GM18505 (cell line): ENCODE measurements around the gene VWA5B1.

ENCODE experiments used
- ATAC-seq: cut with Tn5 transposase; IDR thresholded peaks from one replicate; pipeline ENCODE4 v1.9.1; 2021; ENCODE audit not compliant: unreplicated experiment
- POLR2A ChIP-seq: IDR thresholded peaks from 4 replicates; pipeline ENCODE4 v1.6.1; 2011; ENCODE audit warnings: borderline replicate concordance; ENCODE audit not compliant: insufficient read depth, insufficient read length; ENCODE audit errors: extremely low read depth

Gene VWA5B1

DNA sequence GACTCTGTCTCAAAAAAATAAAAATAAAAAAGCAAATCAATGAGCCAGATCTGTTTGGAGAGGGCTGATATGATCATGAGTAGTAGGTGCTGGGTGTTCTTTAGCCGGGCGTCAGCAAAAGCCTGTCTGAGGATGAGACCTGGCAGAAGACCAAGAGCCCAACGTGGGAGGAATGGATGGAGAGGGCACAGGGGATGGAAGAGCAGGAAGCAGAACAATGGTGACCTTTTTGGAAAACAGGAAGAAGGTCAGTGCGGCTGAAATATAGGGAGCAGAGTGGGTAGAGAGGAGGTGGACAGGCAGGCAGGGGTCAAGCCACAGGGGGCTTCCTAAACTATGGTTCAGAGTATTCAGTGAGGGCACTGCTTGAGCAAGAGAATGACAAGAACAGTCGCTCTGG, 30.9 kb downstream of the VWA5B1 start:
- no peak for ATAC-seq
- TF ChIP-seq POLR2A = no peak

DNA sequence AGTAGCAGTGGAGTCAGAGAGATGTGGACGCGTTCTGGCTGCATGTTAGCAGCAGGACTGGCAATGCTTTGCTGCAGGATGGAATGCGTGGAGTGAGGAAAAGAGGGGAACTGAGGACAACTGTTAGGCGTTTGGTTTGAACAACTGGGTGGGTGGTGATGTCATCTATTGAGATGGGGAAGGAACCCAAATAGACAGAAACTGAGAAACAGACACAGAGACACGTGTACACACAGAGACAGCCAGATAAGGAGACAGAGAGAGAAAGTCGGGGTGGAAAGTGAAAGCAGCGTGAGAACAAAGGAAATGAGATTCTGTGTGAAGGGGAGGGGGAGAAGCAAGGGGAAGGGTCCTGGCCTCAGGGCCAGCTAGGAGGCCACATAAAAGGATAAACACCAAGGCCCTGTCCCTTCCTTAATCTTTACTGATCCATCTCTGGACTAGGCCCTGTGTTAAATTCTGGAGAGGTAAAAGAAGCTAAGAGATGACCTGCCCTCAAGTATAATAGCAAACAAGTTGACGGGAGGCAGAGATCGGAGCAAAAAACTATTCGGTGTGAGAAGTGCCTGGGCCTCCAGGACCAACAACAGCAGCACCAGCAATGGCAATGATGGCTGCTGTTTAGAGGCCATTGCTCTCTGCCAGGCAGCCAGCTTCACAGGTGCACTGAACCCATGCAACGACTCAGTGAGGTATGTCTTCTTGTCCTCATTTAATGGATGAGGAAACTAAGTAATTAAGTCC, 31.6 kb downstream of the VWA5B1 start:
- ATAC-seq = peak; percentile 84
- TF ChIP-seq POLR2A = no peak

DNA sequence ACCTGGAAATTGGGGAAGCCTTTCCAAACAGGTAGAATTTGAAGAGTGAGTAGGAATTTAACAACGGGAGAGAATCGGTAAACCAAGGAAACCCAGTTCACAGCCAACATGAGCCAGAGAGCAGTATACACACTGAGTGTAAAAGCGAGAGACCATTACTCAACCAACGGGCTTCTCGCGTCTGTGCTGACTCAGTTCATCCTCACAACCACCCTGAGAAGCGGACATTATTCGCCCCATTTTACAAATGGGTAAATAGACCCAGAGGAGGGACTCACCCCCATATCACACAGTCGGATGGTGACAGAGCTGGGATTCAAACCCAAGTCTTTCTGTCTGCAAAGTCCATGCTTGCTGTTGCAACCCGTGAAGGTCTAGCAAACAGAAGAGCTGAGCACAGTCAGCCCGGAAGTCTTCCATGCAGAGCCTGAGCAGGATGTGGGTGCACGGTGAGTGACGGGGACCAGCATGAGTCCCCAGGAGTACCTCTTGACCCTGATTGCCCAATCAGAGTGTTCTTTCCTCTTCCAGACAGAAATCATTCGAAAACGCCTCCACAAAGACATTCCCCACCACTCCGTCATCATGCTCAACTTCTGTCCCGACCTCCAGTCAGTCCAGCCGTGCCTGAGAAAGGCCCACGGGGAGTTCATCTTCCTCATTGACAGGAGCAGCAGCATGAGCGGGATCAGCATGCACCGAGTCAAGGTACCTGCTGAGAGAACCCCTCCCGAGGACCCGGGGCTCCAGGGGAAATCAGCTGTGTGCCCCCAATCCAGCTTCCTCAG, 32.3 kb downstream of the VWA5B1 start:
- no peak for TF ChIP-seq POLR2A
- ATAC-seq = no peak

DNA sequence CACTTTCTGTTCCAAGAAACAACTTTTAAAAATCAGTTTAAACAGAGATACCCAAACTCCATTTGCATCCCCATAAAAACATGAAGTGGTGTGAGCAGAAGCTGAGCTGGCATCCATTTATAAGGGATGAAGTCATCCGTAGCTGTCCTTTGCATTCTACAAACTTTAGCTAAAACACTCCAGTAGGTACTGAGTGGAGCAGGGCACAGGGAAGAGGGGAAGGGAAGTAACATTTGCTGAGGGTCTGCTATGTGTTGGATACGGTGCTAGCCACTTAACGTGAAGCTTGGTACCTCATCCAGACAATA, 32.9 kb downstream of the VWA5B1 start:
- no peak for TF ChIP-seq POLR2A
- no peak for ATAC-seq

DNA sequence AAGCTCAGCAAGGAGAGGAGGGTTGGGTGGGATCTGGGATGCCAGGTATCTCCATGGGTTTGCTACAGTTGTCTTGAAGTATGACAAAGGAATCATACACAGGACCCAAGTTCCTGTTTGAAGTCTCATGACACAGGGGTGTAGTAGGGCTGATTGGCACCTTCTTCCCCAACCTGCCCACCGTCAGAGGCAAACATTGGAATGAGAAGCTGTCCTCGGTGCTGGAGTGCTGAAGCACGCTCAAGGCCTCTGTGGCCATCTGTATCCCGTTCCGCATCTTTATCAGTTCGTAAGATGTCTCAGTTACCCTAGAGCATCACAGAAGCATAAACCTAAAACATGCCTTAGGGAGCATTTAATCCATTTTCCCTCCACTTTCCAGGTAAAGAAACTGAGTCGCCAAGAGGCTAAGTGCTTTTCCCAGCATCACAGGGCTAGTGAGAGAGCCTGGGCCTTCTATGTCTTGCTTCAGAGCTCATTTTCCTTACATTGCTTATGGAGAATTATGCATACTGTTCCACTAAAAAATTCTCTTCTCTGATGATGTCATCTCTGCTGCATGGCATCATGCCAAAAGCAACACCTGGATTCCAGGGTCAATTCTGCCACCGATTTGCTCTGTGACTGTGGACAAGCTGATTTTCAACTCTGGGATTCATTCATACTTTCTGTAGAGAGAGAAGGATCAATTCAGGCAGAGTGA, 34.2 kb downstream of the VWA5B1 start:
- no peak for TF ChIP-seq POLR2A
- no peak for ATAC-seq

DNA sequence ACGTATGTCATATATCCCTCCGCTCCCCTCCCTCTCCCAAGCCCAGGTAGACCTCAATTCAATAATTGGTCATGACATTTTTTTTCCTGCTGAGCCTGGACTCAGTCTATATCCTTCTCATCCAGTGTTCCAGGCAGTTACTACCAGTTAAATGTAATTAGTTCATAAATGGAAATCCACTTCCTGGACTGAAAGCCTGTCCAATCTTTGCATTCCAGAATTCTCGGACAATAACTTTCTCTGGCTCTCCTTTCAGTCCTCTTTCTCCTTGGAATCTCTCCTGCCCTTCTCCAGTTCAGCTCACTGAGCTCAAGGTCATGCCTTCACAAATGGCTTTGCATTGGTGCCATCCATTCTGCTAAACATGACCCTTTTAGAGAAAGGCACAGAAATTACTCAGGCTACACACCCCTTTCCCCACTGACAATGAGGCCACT, 34.8 kb downstream of the VWA5B1 start:
- no peak for TF ChIP-seq POLR2A
- ATAC-seq = no peak

DNA sequence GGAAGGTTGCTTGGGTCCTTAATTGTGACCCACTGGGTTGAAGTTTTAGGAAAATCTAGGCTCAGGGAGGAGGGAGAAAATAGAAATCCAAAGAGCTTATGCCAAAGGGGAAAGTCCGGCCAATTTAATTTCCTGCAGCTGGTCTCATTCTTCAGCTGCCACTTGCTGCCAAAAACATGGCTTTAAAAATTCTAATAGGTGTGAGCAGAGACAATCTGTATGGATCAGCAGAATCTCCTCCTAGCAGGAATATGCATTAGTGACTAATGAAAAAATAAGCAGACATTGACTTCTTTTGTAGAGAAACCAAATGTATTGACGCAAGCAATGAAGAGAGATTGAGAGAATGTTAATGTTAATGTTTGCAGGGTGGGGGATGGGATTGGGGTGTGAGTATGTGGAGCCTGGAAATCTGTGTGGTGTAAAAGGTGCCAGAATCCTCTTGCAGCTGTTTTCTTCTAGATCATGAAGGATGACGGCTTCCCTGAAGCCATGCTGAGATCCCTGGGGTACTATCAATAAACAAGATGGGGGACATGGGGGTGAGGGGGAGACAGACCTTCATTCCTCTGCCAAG, 35.3 kb downstream of the VWA5B1 start:
- no peak for ATAC-seq
- TF ChIP-seq POLR2A = no peak

DNA sequence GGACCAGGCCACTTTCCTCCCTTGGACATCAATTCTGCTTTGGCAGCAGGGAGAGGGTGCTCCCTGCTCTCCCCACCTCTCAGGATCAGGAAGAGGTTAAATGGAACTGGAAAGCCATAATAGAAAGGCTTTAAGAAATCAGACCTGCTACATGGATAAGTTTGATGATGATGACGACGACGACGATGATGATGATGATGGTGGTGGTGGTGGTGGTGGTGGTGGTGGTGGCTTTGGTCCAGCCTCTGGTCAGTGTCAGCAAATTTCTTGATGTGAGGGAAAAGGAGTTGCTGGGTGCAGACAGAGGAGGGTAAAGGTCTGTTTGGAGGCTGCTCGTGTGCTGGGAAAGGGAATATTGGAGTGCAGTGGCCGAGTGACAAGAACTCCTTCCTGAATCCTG, 36.8 kb downstream of the VWA5B1 start:
- ATAC-seq = no peak
- no peak for TF ChIP-seq POLR2A

DNA sequence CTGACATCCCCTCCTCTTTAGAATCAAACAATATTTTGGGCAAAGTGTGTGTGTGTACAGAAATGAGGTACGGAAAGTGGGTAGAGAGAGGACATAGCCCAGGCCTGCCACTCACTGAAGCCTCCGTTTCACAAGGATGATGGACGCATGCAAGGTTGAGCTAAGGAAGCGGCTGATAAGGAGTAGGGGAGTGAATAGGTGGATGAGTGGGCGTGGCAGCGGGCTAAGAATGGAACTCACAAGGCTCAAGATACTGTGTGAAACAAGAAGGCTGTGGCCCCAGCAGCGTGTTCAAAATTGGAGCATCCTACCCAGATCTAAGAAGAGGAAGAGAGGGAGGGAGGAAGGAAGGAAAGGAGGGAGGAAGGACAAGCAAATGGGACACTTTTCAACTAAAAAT, 37.5 kb downstream of the VWA5B1 start:
- ATAC-seq = no peak
- no peak for TF ChIP-seq POLR2A

DNA sequence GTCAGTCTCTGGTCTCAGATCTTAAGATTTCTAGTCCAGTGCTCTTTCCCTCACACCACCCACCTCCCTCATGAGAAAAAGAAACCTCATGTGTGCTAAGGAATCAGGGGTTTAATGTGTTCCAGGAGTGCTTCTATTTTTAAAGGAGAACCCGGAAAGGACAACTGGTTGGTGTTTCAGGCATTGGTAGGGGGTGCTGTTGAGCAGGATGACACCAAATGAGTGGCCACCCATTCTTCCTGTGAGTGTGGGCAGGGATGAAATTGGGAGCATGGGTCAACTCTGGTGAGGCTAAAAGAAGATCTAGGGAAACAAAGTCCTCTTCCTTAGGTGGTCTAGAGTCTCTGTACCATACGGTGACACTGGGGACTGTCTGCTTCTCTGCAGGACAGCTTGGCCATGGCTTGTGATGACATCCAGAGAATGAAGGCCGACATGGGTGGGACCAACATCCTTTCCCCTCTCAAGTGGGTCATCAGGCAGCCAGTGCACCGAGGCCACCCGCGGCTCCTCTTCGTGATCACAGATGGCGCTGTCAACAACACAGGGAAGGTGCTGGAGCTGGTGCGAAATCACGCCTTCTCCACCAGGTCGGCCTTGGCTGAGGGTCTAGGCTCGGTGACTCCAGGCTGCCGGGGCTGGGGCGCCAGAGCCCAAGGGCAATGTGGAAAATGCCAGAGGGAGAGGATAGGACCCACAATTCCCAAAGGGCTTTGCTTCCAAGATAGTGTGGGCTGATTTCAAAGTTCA, 39.3 kb downstream of the VWA5B1 start:
- TF ChIP-seq POLR2A = no peak
- ATAC-seq = no peak

DNA sequence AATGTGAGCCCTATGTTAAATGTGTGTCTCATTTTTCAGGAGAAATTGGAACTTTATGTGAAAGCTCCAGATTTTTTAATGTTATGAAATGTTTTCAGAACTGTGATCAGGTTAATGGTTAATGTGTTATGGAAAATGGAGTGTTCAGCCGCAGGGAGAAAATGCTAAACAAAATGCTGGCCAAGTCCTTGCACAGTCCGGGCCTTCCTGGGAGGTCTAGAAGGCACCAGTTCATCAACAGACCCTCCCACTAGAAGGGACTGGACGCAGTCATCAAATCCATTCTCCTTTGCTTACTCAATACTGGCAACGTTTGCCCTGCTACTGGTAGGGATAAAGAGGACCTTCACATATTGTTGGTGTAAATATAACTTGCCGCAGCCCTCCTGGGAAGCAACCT, 43.4 kb downstream of the VWA5B1 start:
- no peak for ATAC-seq
- TF ChIP-seq POLR2A = no peak

DNA sequence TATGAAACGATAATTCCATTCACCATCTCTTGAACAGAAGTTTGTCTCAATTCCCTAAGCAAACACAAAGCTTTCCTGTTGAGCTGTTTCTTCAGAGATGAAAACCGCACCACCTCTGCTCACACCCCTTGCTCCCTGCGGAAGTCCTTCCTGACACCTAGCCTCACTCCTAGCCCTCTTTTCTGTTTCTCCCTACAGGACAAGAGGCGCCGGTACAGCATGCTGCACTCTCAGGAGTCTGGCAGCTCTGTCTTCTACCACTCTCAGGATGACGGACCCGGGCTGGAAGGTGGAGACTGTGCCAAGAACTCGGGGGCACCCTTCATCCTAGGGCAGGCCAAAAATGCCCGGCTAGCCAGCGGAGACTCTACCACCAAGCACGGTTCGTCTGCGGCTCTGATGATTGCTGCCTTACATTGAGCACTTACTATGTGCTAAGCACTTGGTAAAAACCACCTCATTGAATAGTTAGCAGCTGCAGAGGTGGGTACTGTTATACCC, 45.5 kb downstream of the VWA5B1 start:
- no peak for TF ChIP-seq POLR2A
- no peak for ATAC-seq

DNA sequence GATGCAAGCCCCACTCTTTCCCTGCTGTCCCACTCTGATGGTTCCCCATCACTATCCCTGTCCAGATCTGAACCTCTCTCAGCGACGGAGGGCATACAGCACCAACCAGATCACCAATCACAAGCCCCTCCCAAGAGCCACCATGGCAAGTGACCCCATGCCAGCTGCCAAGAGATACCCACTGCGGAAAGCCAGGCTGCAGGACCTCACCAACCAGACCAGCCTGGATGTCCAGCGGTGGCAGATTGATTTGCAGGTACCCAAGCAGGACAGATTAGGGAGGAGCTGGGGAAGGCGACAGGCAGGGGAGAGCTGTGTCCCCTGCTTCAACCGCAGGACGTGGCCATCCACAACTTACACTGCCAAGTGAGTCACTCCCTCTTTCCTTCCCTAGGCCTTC, 46.9 kb downstream of the VWA5B1 start:
- TF ChIP-seq POLR2A = no peak
- no peak for ATAC-seq
